Stimulated activated CD8-positive, alpha-beta memory T cell treated with anti-CD3 and anti-CD28 coated beads, Interleukin-12 subunit alpha, Interleukin-12 subunit beta, amount 100 ng/mL, for 24 hours (primary cell): ENCODE data around the gene TTLL8.

Source experiments
- DNase-seq: peaks from one replicate; pipeline ENCODE4 v3.0.0-alpha.2; 2020; ENCODE audit errors: extremely low read depth

TTLL8 gene

DNA sequence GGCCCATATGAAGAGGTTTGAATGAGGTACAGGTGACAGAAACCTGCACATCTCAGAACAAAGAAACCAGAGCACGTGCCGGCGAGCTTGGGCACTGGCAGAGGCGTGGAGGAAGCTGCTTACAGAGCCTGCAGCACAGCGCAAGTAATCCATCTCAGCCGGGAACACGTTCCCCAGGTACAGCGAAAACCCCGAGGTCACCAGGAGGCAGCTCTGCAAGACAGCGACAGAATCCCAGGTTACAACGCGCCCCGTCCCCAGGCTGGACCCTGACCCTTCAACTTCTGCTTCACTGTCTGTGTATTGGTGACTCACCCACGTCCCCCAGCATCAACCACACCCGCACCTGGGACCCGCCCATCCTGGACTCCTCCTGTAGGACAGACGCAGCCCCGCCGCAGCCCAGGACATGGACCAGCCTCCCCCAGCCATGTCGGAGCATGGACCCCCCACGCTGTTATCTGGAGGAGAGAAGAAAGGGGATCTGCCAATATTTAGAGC is 24.9 kb upstream of the TTLL8 start:
- no peak for DNase-seq

DNA sequence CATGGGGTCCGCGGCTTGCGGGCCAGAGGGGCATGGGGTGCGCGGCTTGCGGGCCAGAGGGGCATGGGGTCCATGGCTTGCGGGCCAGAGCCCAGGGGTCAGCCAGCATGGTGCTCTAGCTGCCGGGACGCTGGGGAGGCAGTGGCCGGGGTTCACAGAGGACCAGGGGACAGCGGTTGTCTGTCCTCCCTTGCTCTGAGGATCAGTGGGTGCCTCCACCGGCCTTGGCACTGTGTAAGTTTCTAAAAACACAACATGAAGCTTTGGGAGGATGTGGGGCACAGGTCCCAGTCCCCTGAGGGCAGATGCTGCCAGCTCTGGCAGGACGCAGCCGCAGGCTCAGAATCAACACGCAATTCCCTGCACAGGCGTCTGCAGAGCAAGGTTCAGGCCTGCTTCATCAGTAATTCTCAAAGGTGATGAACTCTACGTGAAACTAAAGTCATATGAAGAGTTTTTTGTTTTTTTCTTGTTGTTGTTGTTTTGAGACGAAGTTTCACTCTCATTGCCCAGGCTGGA is 24.2 kb upstream of the TTLL8 start:
- DNase-seq: no peak

DNA sequence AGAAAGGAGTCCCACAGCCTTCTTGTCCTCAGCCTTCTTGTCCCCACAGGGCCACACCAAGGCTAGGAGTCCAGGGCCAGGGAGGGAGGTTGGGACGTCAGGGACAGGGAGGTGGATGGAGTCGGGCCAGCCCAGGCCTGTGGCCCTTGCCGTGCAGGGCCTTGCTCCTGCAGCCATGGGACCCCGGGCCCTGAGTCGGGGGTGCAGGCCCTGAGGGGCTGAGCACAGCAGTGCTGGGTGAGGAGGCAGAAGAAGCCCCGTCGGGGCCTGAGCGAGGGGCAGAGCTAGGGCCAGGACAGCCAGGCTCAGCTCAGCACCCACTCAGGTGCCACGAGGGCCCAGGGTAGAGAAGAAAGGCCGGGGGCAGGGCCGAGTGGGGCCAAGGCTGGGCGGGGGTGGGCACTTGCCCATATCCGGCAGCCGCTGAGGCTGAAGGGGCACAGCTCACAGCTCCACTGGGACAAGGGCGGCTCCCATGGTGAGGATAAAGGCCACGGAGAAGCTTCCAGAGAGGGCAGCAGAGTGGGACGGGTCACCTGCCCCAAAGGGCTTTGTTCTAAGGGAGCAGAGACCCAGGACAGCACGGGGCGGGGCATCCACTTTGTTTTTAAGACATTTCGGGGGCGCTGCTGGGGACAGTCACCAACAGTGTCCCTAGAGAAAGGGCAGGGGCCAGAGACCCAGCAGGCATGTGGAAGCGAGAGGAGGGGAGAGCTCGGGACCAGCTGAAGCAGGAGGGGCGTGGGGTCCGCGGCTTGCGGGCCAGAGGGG is 23.5 kb upstream of the TTLL8 start:
- DNase-seq: no peak

DNA sequence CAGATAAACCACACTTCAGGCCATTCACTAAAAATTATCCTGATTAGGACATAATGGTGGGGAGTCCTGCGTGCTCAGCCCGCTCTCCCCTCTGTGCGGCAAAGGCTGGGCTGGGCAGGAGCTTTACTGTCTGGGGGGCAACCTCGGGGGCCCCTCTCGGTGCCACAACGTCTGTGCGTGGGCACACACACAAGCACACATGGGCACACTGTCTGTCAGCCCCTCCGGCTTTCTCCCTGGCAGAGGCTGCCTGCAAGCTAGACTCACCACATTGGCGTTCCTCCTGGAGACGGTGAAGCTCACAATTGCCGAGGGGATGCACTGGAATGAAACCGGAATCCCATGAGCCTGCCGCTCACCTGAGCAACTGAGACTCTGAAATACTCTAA is 22.0 kb upstream of the TTLL8 start:
- DNase-seq: no peak

- DNase-seq: no peak
Measured at GRCh38 chr22:50078761-50079160, 20.7 kb upstream of the TTLL8 start.

DNA sequence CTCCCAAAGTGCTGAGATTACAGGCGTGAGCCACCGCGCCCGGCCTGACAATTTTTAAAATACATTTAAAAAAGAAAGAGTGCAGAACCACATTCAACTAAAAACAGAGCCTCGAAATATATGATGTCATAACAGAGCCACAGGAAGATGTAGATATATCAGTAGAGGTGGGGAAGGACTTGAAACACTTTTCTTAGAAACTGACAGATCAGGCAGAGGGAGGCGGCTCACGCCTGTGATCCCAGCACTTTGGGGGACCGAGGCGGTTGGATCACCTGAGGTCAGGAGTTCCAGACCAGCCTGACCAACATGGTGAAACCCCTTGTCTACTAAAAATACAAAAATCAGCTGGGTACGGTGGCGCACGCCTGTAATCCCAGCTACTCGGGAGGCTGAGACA is 20.1 kb upstream of the TTLL8 start:
- DNase-seq: no peak

DNA sequence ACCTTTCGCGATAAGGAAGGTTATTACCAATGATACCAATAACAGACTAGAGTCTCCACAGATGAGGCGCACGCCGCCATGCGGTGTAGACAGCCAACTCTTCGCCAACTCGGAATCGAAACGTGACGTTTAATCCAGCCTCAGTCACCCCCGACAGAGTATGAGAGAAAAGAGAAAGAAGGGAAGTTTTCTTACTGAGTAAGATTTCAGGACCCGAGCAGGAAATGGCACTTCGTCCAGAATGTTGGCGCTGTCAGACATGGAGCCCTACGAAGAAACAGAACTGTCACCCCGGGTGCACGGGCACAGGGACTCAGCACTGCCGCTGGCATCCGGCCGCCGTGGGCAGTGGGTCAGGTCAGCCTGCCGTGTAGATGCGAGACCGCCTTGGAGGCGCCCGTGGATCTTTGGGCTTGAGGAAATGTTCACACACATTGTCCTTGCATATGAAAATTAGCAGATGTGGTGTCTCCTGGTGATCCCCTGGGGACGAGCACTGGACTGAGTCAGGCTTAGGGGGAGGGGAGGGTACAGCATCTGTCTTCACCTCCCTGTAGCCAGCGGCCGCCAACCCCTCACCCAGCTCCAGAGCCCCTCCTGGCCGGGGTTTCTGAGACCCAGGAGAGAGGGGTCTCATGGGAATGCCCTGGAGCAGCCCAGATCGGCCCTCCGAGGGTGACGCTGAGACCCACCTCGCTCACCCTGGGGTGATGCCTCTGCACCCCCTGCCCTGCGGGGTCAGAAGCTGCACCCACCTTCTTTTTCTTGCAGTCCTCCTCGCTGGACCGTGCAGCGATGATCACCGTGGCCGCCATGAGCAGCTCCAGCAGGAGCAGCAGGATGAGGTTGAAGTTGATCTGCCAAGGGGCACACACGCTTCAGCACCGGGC is 18.8 kb upstream of the TTLL8 start:
- no peak for DNase-seq

GRCh38 chr22:50074551-50075530 is 16.7 kb upstream of the TTLL8 start:
- no peak for DNase-seq

DNA sequence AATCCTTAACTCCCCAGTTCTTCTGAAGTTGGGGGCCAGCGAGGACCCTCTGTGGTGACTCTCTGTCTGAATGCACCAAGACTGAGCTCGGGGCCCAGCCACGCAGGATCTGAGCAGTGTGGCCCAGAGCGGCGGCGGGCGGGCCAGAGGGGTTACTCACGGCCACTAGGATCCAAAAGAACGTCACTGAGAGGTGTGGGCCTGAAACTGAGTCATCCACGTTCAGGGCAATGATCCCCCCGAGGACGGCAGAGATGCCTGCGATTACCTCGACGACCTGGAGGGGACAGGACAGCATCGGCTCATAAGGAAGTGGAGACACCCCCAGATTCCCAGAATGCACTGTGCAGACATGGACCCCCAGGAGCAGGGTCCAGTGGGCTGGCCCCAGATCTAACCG is 16.0 kb upstream of the TTLL8 start:
- DNase-seq: no peak

- no peak for DNase-seq
Measured at GRCh38 chr22:50072714-50073538, 14.8 kb upstream of the TTLL8 start.

DNA sequence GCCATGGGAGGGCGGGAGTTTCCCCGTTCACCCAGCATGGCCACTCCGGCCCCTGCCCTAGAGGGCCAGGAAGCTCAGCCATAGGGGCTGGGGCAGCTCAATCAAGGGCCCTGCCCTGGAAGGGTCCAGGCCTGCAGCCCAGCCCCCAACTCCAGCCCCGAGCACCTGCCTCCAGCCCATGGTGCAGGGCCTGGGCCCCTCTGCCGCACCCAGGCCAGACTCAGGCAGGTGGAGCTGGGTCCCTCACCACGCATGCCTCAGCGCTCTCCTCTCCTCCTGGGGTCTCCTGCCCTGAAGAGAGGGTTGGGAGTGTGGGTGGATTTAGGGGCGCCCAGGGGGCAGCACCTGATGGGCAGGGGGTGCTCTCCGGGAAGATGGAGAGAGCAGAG is 14.1 kb upstream of the TTLL8 start:
- no peak for DNase-seq

GRCh38 chr22:50071432-50072166 is 13.5 kb upstream of the TTLL8 start:
- no peak for DNase-seq

DNA sequence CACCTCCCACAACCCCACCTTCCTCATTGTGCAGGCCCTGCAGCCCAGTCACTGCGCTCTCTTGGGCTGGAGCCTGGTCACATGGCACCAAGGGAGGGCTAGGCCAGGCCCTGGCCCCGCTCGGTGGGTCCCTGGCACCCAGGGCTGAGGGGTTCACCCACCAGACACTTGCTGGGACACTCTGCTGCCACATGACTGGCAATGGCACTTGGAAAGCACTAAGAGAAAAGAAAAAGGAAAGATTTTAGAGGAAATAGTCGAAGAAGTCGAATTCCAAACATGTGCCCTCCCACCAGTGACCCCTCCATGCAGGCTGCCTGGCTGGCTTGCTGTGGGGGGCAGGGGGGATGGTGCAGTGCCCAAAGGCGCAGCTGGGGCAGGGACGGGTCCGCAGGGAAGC is 12.3 kb upstream of the TTLL8 start:
- DNase-seq: no peak

GRCh38 chr22:50068096-50068495 is 10.0 kb upstream of the TTLL8 start:
- no peak for DNase-seq

DNA sequence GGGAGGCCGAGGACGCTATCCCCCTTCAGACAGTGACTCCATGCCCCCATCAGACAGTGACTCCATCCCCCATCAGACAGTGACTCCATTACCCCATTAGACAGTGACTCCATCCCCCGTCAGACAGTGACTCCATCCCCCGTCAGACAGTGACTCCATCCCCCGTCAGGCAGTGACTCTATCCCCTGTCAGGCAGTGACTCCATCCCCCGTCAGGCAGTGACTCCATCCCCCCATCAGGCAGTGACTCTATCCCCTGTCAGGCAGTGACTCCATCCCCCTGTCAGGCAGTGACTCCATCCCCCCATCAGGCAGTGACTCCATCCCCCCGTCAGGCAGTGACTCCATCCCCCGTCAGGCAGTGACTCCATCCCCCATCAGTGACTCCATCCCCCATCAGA is 9.1 kb upstream of the TTLL8 start:
- no peak for DNase-seq

GRCh38 chr22:50064453-50064852 is 6.4 kb upstream of the TTLL8 start:
- DNase-seq: no peak

GRCh38 chr22:50063589-50064393 is 5.7 kb upstream of the TTLL8 start:
- no peak for DNase-seq

DNA sequence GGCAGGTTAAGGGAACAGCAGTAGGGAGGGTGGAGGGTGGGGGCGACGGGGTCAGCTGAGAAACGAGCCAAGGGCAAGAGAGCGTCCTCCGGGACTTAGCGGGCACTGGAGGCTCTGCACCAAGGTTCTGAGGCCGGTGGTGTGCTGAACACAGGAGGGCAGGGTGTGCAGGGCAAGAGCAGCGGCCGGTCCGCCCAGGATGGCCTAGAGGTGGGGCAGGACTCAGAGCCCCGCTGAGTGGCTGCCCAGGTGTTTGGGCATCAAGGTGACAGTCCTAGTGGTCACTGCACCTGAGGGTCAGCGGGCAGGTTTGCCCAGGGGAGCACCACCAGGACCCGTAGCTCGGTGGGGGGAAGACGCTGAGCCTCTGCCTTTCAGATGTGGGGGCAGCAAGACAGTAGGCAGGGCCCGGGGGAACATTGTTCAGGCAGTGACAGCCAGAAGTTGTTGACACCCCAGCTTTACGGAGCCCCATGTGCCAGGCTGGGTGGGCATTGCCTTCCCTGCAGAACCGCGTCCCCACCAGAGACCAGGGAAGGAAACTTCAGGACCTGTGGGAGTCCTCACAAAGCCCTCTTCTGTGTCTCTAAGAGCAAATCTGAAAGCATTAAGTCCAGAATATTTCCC is 4.5 kb upstream of the TTLL8 start:
- DNase-seq: no peak
